ENCODE measurements around the gene KAZN.

The KAZN gene

GRCh38 chr1:14939527-14940284 lies 341.2 kb downstream of the KAZN start:
- no peak for DNase-seq (ENCODE audit: low spot score)

DNA sequence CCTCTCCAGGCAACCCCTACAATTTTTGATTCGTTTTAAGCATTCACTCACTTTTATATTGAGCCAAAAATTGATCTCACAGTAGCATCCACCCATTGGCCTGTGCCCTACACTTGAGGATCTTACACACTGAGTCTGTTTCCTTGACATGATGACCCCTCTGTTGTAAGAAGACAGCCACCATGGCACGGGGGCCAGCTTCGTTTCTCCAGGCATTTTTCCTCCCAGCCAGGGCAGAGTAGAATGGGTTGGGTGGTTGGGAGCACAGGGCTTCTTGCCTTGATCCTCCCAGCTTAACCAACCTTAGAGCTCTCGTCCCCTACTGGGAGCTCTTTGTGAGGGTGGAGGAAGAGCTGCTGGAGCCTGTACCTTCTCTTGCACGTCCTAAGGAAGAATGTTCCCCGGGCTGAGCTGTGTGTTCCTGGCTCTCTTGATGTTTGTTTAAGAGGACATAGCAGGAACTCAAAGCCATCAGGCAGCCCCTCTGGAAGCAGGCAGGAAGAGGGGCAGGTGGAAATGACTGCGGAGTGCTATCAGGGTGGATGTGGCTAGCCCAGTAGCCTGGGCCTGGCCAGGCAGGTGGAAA lies 341.9 kb downstream of the KAZN start:
- DNase-seq (ENCODE audit: low spot score), result no peak

GRCh38 chr1:14941864-14942263 lies 343.4 kb downstream of the KAZN start:
- no peak for DNase-seq (ENCODE audit: low spot score)

- no peak for DNase-seq (ENCODE audit: low spot score)
Observed at GRCh38 chr1:14944471-14944985, 346.0 kb downstream of the KAZN start.

DNA sequence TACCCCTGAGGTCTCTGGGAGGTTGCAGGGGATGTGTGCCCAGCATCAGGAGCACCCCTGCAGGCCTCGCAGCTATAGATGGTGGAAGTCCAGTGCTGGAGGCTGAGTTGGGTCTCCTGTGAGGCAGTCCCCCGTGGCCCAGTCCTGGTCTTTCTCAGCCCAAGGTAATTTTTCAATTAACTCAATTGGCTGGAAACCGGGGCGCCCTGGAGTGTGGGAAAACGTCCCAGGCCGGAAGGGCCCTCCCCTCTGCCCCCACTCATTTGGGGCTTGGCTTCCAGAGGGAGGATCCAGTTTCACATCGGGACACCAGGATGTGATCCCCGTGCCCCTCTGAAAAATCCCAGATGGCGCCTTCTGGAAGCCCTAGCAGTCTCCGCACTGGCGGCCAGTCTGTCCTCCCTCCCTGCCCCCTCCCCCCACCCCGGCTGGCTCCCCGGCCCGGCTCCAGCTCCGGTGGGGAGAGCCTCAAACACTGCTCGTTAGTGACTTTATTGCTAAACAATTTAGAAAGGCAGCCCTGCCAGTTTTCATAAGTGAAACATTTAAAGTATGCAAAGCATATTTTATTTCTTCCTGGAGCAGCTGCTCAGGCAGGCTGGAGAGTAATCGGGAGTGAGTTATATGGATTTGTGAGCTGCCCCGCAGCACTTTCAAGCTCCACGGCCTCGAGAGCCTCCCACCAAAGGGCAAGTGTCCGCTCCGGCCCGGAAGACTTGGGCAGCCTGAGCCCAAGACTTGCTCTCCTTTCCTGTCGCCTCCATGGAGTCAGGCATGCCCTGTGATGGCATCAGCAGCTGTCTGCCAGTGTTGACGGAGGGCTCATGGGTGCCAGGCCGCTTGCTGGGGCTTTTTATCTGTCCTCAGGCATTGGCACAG lies 346.9 kb downstream of the KAZN start:
- no peak for DNase-seq (ENCODE audit: low spot score)

DNA sequence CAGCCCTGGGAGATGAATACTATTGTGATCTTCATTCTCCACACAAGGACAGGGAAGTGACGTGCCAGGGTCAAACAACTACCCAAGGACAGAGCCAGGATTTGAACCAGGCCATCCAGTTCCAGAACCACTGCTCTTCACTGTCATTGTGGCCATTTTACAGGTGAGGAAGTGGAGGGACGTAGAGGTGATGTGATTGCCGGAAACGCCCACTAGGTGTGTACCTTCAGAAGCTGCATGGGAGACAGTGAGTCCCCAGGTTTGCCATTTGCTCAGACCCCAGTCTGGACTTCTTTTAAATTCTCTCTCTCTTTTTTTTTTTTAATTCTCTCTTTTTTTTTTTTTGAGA lies 347.5 kb downstream of the KAZN start:
- no peak for DNase-seq (ENCODE audit: low spot score)

- no peak for DNase-seq (ENCODE audit: low spot score)
Observed at GRCh38 chr1:14946684-14947238, 348.3 kb downstream of the KAZN start.

DNA sequence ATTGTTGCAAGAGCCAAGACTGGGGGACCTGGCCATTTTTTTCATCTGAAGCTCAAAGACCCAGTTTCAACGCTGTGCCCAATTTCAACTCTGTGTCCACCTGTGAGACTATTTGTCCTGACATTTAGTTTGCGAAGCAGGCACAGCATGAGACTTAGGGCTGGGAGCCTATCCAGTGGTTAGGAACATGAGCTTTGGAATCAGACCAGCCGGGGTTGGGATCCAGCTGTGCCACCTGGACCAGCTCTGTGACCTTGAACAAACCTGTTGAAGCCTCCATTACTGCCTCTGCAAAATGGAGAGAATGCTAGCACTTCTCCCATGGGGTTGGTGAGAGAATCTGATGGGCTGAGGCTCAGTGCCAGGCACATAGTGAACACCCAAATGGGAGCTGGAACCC lies 348.9 kb downstream of the KAZN start:
- no peak for DNase-seq (ENCODE audit: low spot score)

DNA sequence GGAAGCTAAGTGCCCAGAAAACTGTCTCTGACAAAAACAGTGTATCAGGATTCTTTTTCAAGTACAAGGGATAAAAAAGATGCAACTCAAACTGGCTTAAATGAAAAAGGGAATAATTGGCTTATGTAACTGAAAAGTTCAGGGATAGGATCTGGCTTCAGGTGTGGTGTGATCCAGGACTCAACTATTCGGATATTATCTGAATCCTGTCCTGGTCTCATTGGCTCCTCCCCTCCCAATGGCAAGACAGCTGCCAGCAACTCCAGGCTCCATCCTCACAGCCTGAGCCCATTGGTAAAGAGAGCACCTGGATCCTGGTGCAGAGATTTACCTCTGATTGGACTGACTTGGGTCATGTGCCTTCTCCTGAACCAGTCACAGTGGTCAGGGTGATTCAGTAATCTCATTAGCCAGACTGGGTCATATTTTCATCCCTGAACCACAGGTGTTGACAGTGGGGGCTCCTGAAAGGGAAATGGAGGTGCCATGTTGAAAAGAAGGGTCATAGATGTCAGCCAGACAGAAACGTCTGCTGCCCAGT lies 349.7 kb downstream of the KAZN start:
- DNase-seq (ENCODE audit: low spot score), result no peak

- no peak for DNase-seq (ENCODE audit: low spot score)
Observed at GRCh38 chr1:14949270-14949835, 350.9 kb downstream of the KAZN start.

- no peak for DNase-seq (ENCODE audit: low spot score)
Observed at GRCh38 chr1:14949836-14950713, 351.6 kb downstream of the KAZN start.

DNA sequence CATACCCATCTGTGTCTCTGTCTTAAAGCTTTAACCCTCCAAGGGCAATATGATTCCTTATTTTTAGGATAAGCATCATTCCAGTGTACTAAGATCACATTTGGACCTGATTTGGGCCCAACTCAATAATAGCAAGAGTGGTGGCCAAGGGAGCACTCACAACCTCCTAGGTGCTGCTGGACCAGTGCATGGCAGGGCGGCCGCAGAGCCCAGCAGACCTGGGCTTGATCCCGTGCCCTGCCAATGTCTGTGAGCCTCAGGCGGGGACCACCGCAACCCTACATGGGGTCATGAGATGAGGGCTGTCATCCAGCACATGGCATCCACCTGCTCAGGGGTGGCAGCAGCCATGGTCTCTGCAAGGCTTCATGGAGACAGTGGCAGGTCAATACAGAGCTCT lies 353.3 kb downstream of the KAZN start:
- DNase-seq (ENCODE audit: low spot score), result no peak

DNA sequence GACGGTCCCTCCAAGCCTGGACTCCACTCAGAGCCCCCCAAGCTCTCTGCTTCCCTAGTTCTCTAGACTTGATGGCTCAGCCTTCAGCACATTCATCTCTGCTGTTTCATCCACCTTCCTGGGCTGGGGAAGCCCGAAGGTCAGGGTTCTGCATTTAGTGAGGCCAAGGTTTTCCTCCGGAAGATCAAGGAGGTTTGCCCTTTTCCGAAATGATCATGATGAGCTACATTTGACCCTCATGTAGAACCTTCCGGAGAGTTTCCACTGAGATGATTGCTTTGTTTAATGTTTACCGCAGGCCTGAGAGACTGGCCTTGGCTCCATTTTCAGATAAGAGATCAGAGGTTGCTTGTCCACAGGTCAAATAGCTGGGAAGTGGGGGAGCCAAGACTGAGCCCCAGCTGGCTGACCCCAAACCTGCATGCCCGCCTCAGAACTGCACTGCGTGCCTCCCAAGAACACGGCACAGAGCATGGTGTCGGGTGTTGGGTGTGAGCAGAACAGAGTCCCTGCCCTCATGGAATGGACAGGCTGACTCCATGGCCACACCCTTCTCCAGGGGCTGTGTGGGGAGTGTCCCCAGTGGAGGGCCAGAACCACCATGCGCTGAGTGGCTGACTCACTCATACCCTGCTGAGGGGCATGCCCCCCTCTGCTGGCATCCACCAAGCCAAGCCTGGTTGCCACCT lies 354.3 kb downstream of the KAZN start:
- DNase-seq (ENCODE audit: low spot score), result no peak

DNA sequence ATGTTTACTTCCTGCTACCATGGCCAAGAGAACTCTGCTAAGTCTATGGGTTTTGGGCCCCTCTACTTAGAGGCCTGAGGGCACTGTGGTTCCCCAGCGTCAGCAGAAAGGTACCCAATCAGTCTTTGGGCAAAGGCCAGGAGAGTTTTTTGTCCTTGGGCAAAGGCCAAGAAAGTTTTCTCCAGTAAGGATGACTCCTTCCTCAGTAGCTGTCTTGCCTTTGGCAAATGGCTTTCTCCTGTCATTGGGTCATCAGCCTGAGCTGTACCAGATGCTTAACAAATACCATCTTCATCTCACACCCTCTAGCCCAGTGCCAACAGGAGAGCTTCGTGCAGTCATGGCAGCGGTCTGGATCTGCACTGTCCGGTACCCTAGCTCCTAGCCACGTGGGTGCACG lies 355.7 kb downstream of the KAZN start:
- DNase-seq (ENCODE audit: low spot score), result no peak

- DNase-seq (ENCODE audit: low spot score), result no peak
Observed at GRCh38 chr1:14954930-14955329, 356.4 kb downstream of the KAZN start.

GRCh38 chr1:14955402-14955801 lies 356.9 kb downstream of the KAZN start:
- DNase-seq (ENCODE audit: low spot score), result no peak

DNA sequence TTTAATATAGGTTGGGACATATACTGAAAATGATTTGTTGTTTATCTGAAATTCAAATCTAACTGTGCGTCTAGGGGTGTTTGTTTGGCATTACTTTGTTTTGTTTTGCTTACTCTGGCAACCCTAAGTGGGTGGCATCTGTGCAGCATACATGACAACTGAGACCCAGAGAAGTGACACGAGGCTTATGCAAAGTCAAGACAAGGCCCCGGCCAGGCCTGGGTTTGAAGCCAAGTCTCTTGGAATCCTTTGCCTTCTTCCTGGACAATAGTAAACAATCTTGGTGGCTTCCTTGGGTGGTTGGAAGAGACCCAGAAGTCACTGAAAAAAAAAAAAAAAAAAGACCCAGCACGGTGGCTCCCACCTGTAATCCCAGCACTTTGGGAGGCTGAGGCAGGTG lies 357.5 kb downstream of the KAZN start:
- no peak for DNase-seq (ENCODE audit: low spot score)

GRCh38 chr1:14956579-14957195 lies 358.2 kb downstream of the KAZN start:
- DNase-seq (ENCODE audit: low spot score), result no peak

- no peak for DNase-seq (ENCODE audit: low spot score)
Observed at GRCh38 chr1:14957375-14958098, 359.1 kb downstream of the KAZN start.
